K562 (cell line): ENCODE data around the gene CENPX. TPM values are rescaled to one million over a fixed set of nuclear protein-coding genes. Genes with fewer than 3 reads are reported as not detected.
A peak's percentile ranks its signal among the peaks of the same experiment; 100 is the strongest.

Source experiments
- ATAC-seq: fragments of 200-7000 bp; cut with Tn5 transposase; 3 replicates; pipeline ENCODE4 v1.9.1; 2020; ENCODE audit warnings: moderate library complexity
- BruUV-seq: library from RNA; stranded (reverse); fragments of 400-500 nt; replicated peaks from 2 replicates; lab custom pipeline; 2021; lab: Mats Ljungman, UMichigan
- CTCF ChIA-PET: fragments of 300-600 bp; formaldehyde crosslinking; extraction: SDS; loops from one replicate; lab custom pipeline; 2021; ENCODE audit warnings: low intra/inter-chr PET ratio; lab: Yijun Ruan, JAX
- POLR2A ChIA-PET: fragments of 300-600, 350-650 bp; sonication (Branson Sonifier 250); formaldehyde crosslinking; extraction: SDS; loops from one replicate; lab custom pipeline; 2021; ENCODE audit warnings: antibody characterized with exemption, inconsistent platforms; lab: Yijun Ruan, JAX
- DNase-seq, 4 experiments: peaks; one replicate each; pipeline versions ENCODE4 v3.0.0 to v3.0.0-alpha.2; 2011 to 2018; ENCODE audit warnings: low spot score in 3 of 4, mixed read lengths in 3 of 4; ENCODE audit errors: extremely low read depth in 1 of 4
- FAIRE-seq: peaks from 2 replicates; lab custom pipeline; 2011; peaks lifted over from hg19 to GRCh38; lab: Jason Lieb, UNC
- H2AFZ ChIP-seq: 2 replicates; pipeline ENCODE4 v1.6.0; 2011; ENCODE audit warnings: low read depth, low read length, control low read depth, inconsistent platforms
- H3K27ac ChIP-seq: fragments of 200-600 bp; 3 replicates; pipeline ENCODE4 v1.8.0; 2011; ENCODE audit warnings: low read depth, mild to moderate bottlenecking, control low read depth, inconsistent platforms, low read length, moderate library complexity, mixed read lengths; ENCODE audit errors: extremely low read depth
- H3K27me3 ChIP-seq, 2 experiments: fragments of 300-600 bp in 1 of 2; 2 replicates in 1 of 2; 3 replicates in 1 of 2; pipeline versions ENCODE4 v1.6.0 to v1.8.0; 2011; ENCODE audit warnings: inconsistent platforms in 2 of 2, low read length in 2 of 2, mild to moderate bottlenecking in 1 of 2, mixed read lengths in 1 of 2, moderate library complexity in 1 of 2; ENCODE audit not compliant: control insufficient read depth in 2 of 2, insufficient read depth in 2 of 2
- H3K36me3 ChIP-seq: fragments of 300-600 bp; 3 replicates; pipeline ENCODE4 v1.8.0; 2011; ENCODE audit warnings: mild to moderate bottlenecking, low read length, inconsistent platforms; ENCODE audit not compliant: control insufficient read depth, insufficient read depth
- H3K4me1 ChIP-seq, 2 experiments: fragments of 200-600 bp in 1 of 2; replicated peaks in 1 of 2; 2 replicates in 1 of 2; 3 replicates in 1 of 2; pipeline versions ENCODE4 v1.5.1 to v1.8.0; 2011; ENCODE audit warnings: inconsistent platforms in 2 of 2, low read length in 2 of 2, mild to moderate bottlenecking in 1 of 2, mixed read lengths in 1 of 2, moderate library complexity in 1 of 2; ENCODE audit not compliant: control insufficient read depth in 2 of 2, insufficient read depth in 2 of 2
- H3K4me2 ChIP-seq: 2 replicates; pipeline ENCODE4 v1.6.1; 2011; ENCODE audit warnings: low read length, control low read depth, inconsistent platforms, mixed read lengths; ENCODE audit not compliant: insufficient read depth
- H3K4me3 ChIP-seq: fragments of 200-600 bp; sonication (generic), shearing (Covaris generic); 2 replicates; pipeline ENCODE4 v1.5.1; 2016; ENCODE audit warnings: control low read depth, inconsistent platforms
- H3K79me2 ChIP-seq: fragments of 200-600 bp; 3 replicates; pipeline ENCODE4 v1.8.0; 2011; ENCODE audit warnings: low read length, inconsistent platforms; ENCODE audit not compliant: control insufficient read depth, insufficient read depth
- H3K9ac ChIP-seq, 2 experiments: 2 replicates each; pipeline versions ENCODE4 v1.6.0 to v1.6.1; 2011; ENCODE audit warnings: low read depth in 2 of 2, low read length in 2 of 2, control low read depth in 1 of 2, inconsistent platforms in 1 of 2, mild to moderate bottlenecking in 1 of 2, mixed read lengths in 1 of 2; ENCODE audit not compliant: insufficient read depth in 1 of 2
- H3K9me1 ChIP-seq: one replicate; pipeline ENCODE4 v1.6.0; 2011; ENCODE audit warnings: inconsistent platforms, mild to moderate bottlenecking, low read length, moderate library complexity; ENCODE audit not compliant: control insufficient read depth, insufficient read depth
- H3K9me3 ChIP-seq: replicated peaks from 2 replicates; pipeline ENCODE4 v1.5.1; 2011; ENCODE audit warnings: low read depth, low read length, inconsistent platforms; ENCODE audit not compliant: control insufficient read depth, insufficient read depth
- H4K20me1 ChIP-seq: replicated peaks from 2 replicates; pipeline ENCODE4 v1.6.1; 2011; ENCODE audit warnings: low read length, inconsistent platforms, mixed read lengths; ENCODE audit not compliant: control insufficient read depth, insufficient read depth
- ARID1B ChIP-seq: fragments of 450-650 bp; IDR thresholded peaks from 2 replicates; pipeline ENCODE4 v1.6.1; 2016; ENCODE audit warnings: antibody characterized with exemption, mild to moderate bottlenecking, inconsistent platforms
- BDP1 ChIP-seq: IDR thresholded peaks from 3 replicates; pipeline ENCODE4 v1.6.1; 2011; ENCODE audit not compliant: insufficient read length, insufficient read depth
- CBFA2T2 ChIP-seq: fragments of 450-650 bp; conservative IDR thresholded peaks from 2 replicates; pipeline ENCODE4 v1.6.1; 2017; ENCODE audit warnings: mild to moderate bottlenecking
- DPF2 ChIP-seq: fragments of 450-650 bp; IDR thresholded peaks from 2 replicates; pipeline ENCODE4 v1.6.1; 2016
- ESRRA ChIP-seq: fragments of 450-650 bp; IDR thresholded peaks from 2 replicates; pipeline ENCODE4 v1.6.1; 2014; ENCODE audit warnings: low read depth, mild to moderate bottlenecking, moderate library complexity, borderline replicate concordance
- HIVEP1 ChIP-seq: fragments of 250-450 bp; sonication (Bioruptor Pico); IDR thresholded peaks from 2 replicates; pipeline ENCODE4 v1.4.0; 2020; ENCODE audit warnings: mild to moderate bottlenecking
- JUND ChIP-seq, 2 experiments: IDR thresholded peaks; 2 replicates in 1 of 2; 3 replicates in 1 of 2; pipeline ENCODE4 v1.6.1; 2011; ENCODE audit warnings: borderline replicate concordance in 2 of 2, low read depth in 2 of 2, low read length in 2 of 2, improper control_type of control experiment in 1 of 2, missing biosample characterization in 1 of 2, missing genetic modification characterization in 1 of 2, missing genetic modification reagents in 1 of 2
- KDM1A ChIP-seq, 2 experiments: fragments of 450-650 bp; IDR thresholded peaks; 2 replicates each; pipeline ENCODE4 v1.6.1; 2016; ENCODE audit warnings: mild to moderate bottlenecking in 2 of 2
- NFYB ChIP-seq: IDR thresholded peaks from 2 replicates; pipeline ENCODE4 v1.6.1; 2011; ENCODE audit warnings: mild to moderate bottlenecking, moderate library complexity; ENCODE audit not compliant: insufficient read length; ENCODE audit errors: extremely low read depth
- RCOR1 ChIP-seq, 2 experiments: IDR thresholded peaks; 2 replicates each; pipeline ENCODE4 v1.6.1; 2012; ENCODE audit warnings: low read depth in 2 of 2, low read length in 2 of 2, borderline replicate concordance in 1 of 2, improper control_type of control experiment in 1 of 2
- SMARCA4 ChIP-seq: fragments of 450-650 bp; IDR thresholded peaks from 2 replicates; pipeline ENCODE4 v1.6.1; 2016
- TAL1 ChIP-seq: fragments of 450-650 bp; IDR thresholded peaks from 2 replicates; pipeline ENCODE4 v1.6.1; 2016; ENCODE audit warnings: mild to moderate bottlenecking
- TCF3 ChIP-seq: sonication (generic); formaldehyde crosslinking; IDR thresholded peaks from 2 replicates; pipeline ENCODE4 v1.4.0; 2020; ENCODE audit warnings: mild to moderate bottlenecking, missing genetic modification reagents
- TEAD1 ChIP-seq, 2 experiments: fragments of 450-650 bp in 1 of 2; sonication (generic) in 1 of 2; formaldehyde crosslinking; IDR thresholded peaks; 2 replicates each; pipeline versions ENCODE4 v1.4.0 to v1.8.0; 2020 to 2022; ENCODE audit warnings: mild to moderate bottlenecking in 2 of 2, missing genetic modification reagents in 1 of 2
- TEAD4 ChIP-seq, 2 experiments: sonication (generic) in 1 of 2; formaldehyde crosslinking in 1 of 2; IDR thresholded peaks; 2 replicates each; pipeline versions ENCODE4 v1.6.1 to v1.8.0; 2012 to 2022; ENCODE audit warnings: borderline replicate concordance in 1 of 2, inconsistent platforms in 1 of 2, low read length in 1 of 2, mild to moderate bottlenecking in 1 of 2, missing genetic modification reagents in 1 of 2
- THAP12 ChIP-seq: fragments of 250-450 bp; sonication (Bioruptor Pico); IDR thresholded peaks from 2 replicates; pipeline ENCODE4 v1.9.0; 2021; ENCODE audit warnings: mild to moderate bottlenecking, inconsistent platforms
- VEZF1 ChIP-seq: fragments of 200-800 bp; sonication (Bioruptor generic); IDR thresholded peaks from 2 replicates; pipeline ENCODE4 v1.6.1; 2017; ENCODE audit warnings: missing genetic modification characterization, missing compliant biosample characterization
- ZBTB7A ChIP-seq: IDR thresholded peaks from 2 replicates; pipeline ENCODE4 v1.6.1; 2011; ENCODE audit warnings: low read depth, mild to moderate bottlenecking, low read length, moderate library complexity, borderline replicate concordance; ENCODE audit not compliant: control insufficient read depth
- WGBS: fragments of 100-300 bp; shearing (Covaris generic); methylation state at CpG from one replicate; pipeline ENCODE4 v1.1.6; 2016; ENCODE audit warnings: low coverage, mixed read lengths; ENCODE audit not compliant: insufficient coverage; ENCODE audit errors: missing lambda C conversion rate; 5-methylcytosine and 5-hydroxymethylcytosine counted together
- in situ Hi-C: fragments of 300-500 bp; cut with MboI; formaldehyde crosslinking; loops from 4 replicates; pipeline ENCODE4 v1.15.0; 2018; ENCODE audit warnings: inconsistent platforms, mixed read lengths
- intact Hi-C: fragments of 100-400 bp; cut with micrococcal nuclease; formaldehyde crosslinking; loops from 2 replicates; pipeline ENCODE4 v1.14.2; 2022
- polyA plus RNA-seq, 8 experiments: library from polyadenylated mRNA; depleted of rRNA in 4 of 8; stranded (reverse) in 5 of 8; unstranded in 3 of 8; fragments of >200 nt; fragmentation: Nextera tagmentation in 2 of 8; fragmentation: Illumina TruSeq in 1 of 8; extraction: Ambion mirVana in 2 of 8; extraction: Trizol in 1 of 8; gene quantifications; 2 replicates each; pipeline versions ENCODE4 v1.2.1 to v1.2.3, GENCODE V29; 2011 to 2014; ENCODE audit warnings: inconsistent platforms in 1 of 8, missing spikeins in 1 of 8
- total RNA-seq, 7 experiments: library from RNA; depleted of rRNA in 6 of 7; stranded (reverse); fragments of >200 nt in 6 of 7; fragmentation: Illumina TruSeq in 2 of 7; extraction: Trizol in 2 of 7; gene quantifications; 2 replicates each; pipeline versions ENCODE4 v1.2.1 to v1.2.3, GENCODE V29; 2011 to 2021; ENCODE audit warnings: low replicate concordance in 1 of 7

Gene CENPX
- total and polyA plus RNA-seq, 9 of the 15 experiments (the other 6 are each of a cell fraction or from before 2014, with no cell fraction given) = 32.7 to 352 (median 127) TPM

- in situ Hi-C loops (no loop called here), intact Hi-C loops (no loop called here)
- Histone ChIP-seq H3K27me3 (no peaks in the 10 kb centered on the region), H3K4me2 (no peak overlapping the region), H3K9me3 (no peaks in the 10 kb centered on the region), H3K4me3 (no peak overlapping the region), H3K79me2 (peaks cover 16% of the 10 kb centered on the region; the same call in 2 of the 3 replicates), H4K20me1 (no peaks in the 10 kb centered on the region), H3K9ac (peak overlapping the region in 1 of 2 experiments; percentile 6; a peak in 1 of 4 replicates), H3K4me1 (peaks cover 22 to 38% of the 10 kb centered on the region in 2 experiments), H2AFZ (no peak overlapping the region), H3K27ac (no peak overlapping the region), H3K36me3 (peaks cover 39% of the 10 kb centered on the region; the same call in 2 of the 3 replicates), H3K9me1 (no peaks in the 10 kb centered on the region)
- no TSS peak for BruUV-seq
- ChIA-PET CTCF (no interaction called here), POLR2A (interaction anchor here (1.2 kb wide), 1 partner anchor 8 kb away, joined by 3 read pairs; no protein-coding TSS in a partner anchor)
- DNase-seq = peak in 1 of 4 experiments; percentile 34
- peak; percentile 55 for FAIRE-seq
- 50% methylated on average over 9 of the region's 9 CpGs for WGBS
- ATAC-seq = no peak
- peak in 1 of 2 experiments; percentile 49; a peak in 1 of 4 replicates for TF ChIP-seq RCOR1 (IDR thresholded peaks at IDR 0.05; ENCODE audit: borderline replicate concordance in 1 of 2, low read depth in 2 of 2, low read length in 2 of 2)
- peak; percentile 31; the same call in 1 of the 2 replicates for TF ChIP-seq SMARCA4
- TF ChIP-seq KDM1A (IDR thresholded peaks at IDR 0.05) = peak; percentile 41 to 42; a peak in 1 of 4 replicates
- TF ChIP-seq VEZF1 (CRISPR knock-in tag) = peak; percentile 14; the same call in 1 of the 2 replicates
- TF ChIP-seq TEAD1 (CRISPR knock-in tag; IDR thresholded peaks at IDR 0.05) = peak; percentile 77 to 90
- TF ChIP-seq ARID1B = peak; percentile 55; the same call in 1 of the 2 replicates
- TF ChIP-seq ESRRA = peak; percentile 90; the same call in 1 of the 2 replicates
- peak; percentile 65; the same call in 1 of the 2 replicates for TF ChIP-seq ZBTB7A
- 0 out of 2 replicates have a peak, but pooled peaks have one; percentile 6 for TF ChIP-seq CBFA2T2
- TF ChIP-seq TCF3 (CRISPR knock-in tag) = peak; percentile 15; the same call in 1 of the 2 replicates
- no peak for TF ChIP-seq BDP1
- TF ChIP-seq DPF2 = peak; percentile 26; the same call in 1 of the 2 replicates
- 0 out of 2 replicates have a peak, but pooled peaks have one; percentile 7 for TF ChIP-seq JUND (IDR thresholded peaks at IDR 0.05; ENCODE audit: borderline replicate concordance, low read depth, low read length)
- no peak for TF ChIP-seq JUND (tag; IDR thresholded peaks at IDR 0.05; ENCODE audit: borderline replicate concordance, low read depth, low read length)
- no peak for TF ChIP-seq HIVEP1 (CRISPR knock-in tag)
- TF ChIP-seq TEAD4 (IDR thresholded peaks at IDR 0.05; ENCODE audit: low read length) = peak; percentile 81
- TF ChIP-seq TEAD4 (CRISPR knock-in tag; IDR thresholded peaks at IDR 0.05; ENCODE audit: borderline replicate concordance) = no peak
- no peak for TF ChIP-seq THAP12
- TF ChIP-seq NFYB = no peak
- peak; percentile 14; the same call in 1 of the 2 replicates for TF ChIP-seq TAL1
These were observed 41.9 kb downstream of the CENPX start for GRCh38 chr17:81980707-81981343.
